BLaER1 treated with 17β-estradiol and CSF1 and Interleukin-3, amounts not matched to agents 10 nM and 100 nM (cell line): Measurements from ENCODE around the gene OR2T4.

Source experiments
- H3K27ac ChIP-seq, 11 experiments: shearing (Covaris generic); formaldehyde crosslinking; 2 replicates each; pipeline ENCODE4 v1.8.1; 2022
- H3K27me3 ChIP-seq, 11 experiments: shearing (Covaris generic); formaldehyde crosslinking; 2 replicates each; pipeline ENCODE4 v1.8.1; 2022
- H3K36me3 ChIP-seq, 11 experiments: shearing (Covaris generic); formaldehyde crosslinking; 2 replicates each; pipeline ENCODE4 v1.8.1; 2022
- H3K4me1 ChIP-seq, 10 experiments: shearing (Covaris generic); formaldehyde crosslinking; 2 replicates each; pipeline ENCODE4 v1.8.1; 2022
- H3K4me2 ChIP-seq, 11 experiments: shearing (Covaris generic); formaldehyde crosslinking; 2 replicates each; pipeline ENCODE4 v1.8.1; 2022
- H3K4me3 ChIP-seq, 10 experiments: shearing (Covaris generic); formaldehyde crosslinking; 2 replicates each; pipeline ENCODE4 v1.8.1; 2022
- H3K9ac ChIP-seq, 11 experiments: shearing (Covaris generic); formaldehyde crosslinking; 2 replicates each; pipeline ENCODE4 v1.8.1; 2022
- H3K9me3 ChIP-seq, 11 experiments: shearing (Covaris generic); formaldehyde crosslinking; replicated peaks in 1 of 11; 2 replicates each; pipeline ENCODE4 v1.8.1; 2022
- H4K20me1 ChIP-seq, 11 experiments: shearing (Covaris generic); formaldehyde crosslinking; 2 replicates each; pipeline ENCODE4 v1.8.1; 2022
- Cebpa-rat ChIP-seq, 11 experiments: shearing (Covaris generic); IDR thresholded peaks; 2 replicates each; pipeline ENCODE4 v1.8.1; 2022

OR2T4 gene

GRCh38 chr1:248375446-248375845 lies 14.0 kb downstream of the OR2T4 start, which contains the start of gene OR2T6:
TSS of gene OR2T6 (plus strand) at chr1:248375746. CDS start at chr1:248387609, 11,863 bp downstream.
- no peaks in the 10 kb centered on the region for H4K20me1 ChIP-seq
- TF ChIP-seq Cebpa-rat (IDR thresholded peaks at IDR 0.05): no peak
- no peaks in the 10 kb centered on the region for H3K9me3 ChIP-seq
- peak within 1 kb of the TSS in 6 of 11 experiments; percentile 6 to 44 (median 31); a peak in 8 of 22 replicates for H3K27ac ChIP-seq
- H3K4me3 ChIP-seq: no peak within 1 kb of the TSS
- peak within 1 kb of the TSS in 4 of 11 experiments; percentile 30 to 60 (median 46); a peak in 7 of 22 replicates for H3K4me2 ChIP-seq
- H3K36me3 ChIP-seq: no peaks in the 10 kb centered on the region
- peaks cover 5 to 23% (median 17%) of the 10 kb centered on the region in 10 experiments; a peak in 15 of 20 replicates for H3K4me1 ChIP-seq
- no peaks in the 10 kb centered on the region for H3K27me3 ChIP-seq
- no peak within 1 kb of the TSS for H3K9ac ChIP-seq

GRCh38 chr1:248376916-248377315 lies 15.5 kb downstream of the OR2T4 start:
- Histone ChIP-seq H3K9ac (no peak overlapping the region), H4K20me1 (no peaks in the 10 kb centered on the region), H3K9me3 (no peaks in the 10 kb centered on the region), H3K4me1 (peaks cover 5 to 23% (median 17%) of the 10 kb centered on the region in 10 experiments; a peak in 15 of 20 replicates), H3K36me3 (no peaks in the 10 kb centered on the region), H3K4me3 (no peak overlapping the region), H3K27me3 (no peaks in the 10 kb centered on the region), H3K27ac (peak overlapping the region in 7 of 11 experiments; percentile 17 to 44 (median 34); a peak in 10 of 22 replicates), H3K4me2 (peak overlapping the region in 10 of 11 experiments; percentile 4 to 60 (median 44); a peak in 18 of 22 replicates)
- TF ChIP-seq Cebpa-rat (IDR thresholded peaks at IDR 0.05): no peak

- H3K9ac ChIP-seq: no peak overlapping the region
- TF ChIP-seq Cebpa-rat (IDR thresholded peaks at IDR 0.05): no peak
- H3K4me3 ChIP-seq: no peak overlapping the region
- no peak overlapping the region for H3K27ac ChIP-seq
- H3K4me1 ChIP-seq: peaks cover 0 to 13% (median 10%) of the 10 kb centered on the region in 10 experiments; a peak in 14 of 20 replicates
- H3K27me3 ChIP-seq: no peaks in the 10 kb centered on the region
- no peaks in the 10 kb centered on the region for H4K20me1 ChIP-seq
- H3K9me3 ChIP-seq: no peaks in the 10 kb centered on the region
- no peaks in the 10 kb centered on the region for H3K36me3 ChIP-seq
- no peak overlapping the region for H3K4me2 ChIP-seq
Observed at GRCh38 chr1:248380854-248381253, 19.4 kb downstream of the OR2T4 start.

- peaks cover 0 to 8% (median 0%) of the 10 kb centered on the region in 11 experiments; a peak in 3 of 22 replicates for H3K9me3 ChIP-seq
- H3K27ac ChIP-seq: peak overlapping the region in 8 of 11 experiments; percentile 39 to 71 (median 64); a peak in 16 of 22 replicates
- peak overlapping the region in 2 of 11 experiments; percentile 4 to 50; a peak in 2 of 22 replicates for H3K9ac ChIP-seq
- H3K4me3 ChIP-seq: no peak overlapping the region
- H3K36me3 ChIP-seq: no peaks in the 10 kb centered on the region
- no peaks in the 10 kb centered on the region for H3K27me3 ChIP-seq
- peak in 1 of 11 experiments; percentile 23; a peak in 1 of 22 replicates for TF ChIP-seq Cebpa-rat (IDR thresholded peaks at IDR 0.05)
- H3K4me1 ChIP-seq: peaks cover 0 to 15% (median 5%) of the 10 kb centered on the region in 10 experiments; a peak in 9 of 20 replicates
- no peaks in the 10 kb centered on the region for H4K20me1 ChIP-seq
- H3K4me2 ChIP-seq: peak overlapping the region in 5 of 11 experiments; percentile 4 to 57 (median 46); a peak in 8 of 22 replicates
Observed at GRCh38 chr1:248388426-248388825, 27.0 kb downstream of the OR2T4 start.

GRCh38 chr1:248393050-248393449 lies 31.6 kb downstream of the OR2T4 start:
- no peaks in the 10 kb centered on the region for H3K36me3 ChIP-seq
- no peak overlapping the region for H3K4me2 ChIP-seq
- no peaks in the 10 kb centered on the region for H4K20me1 ChIP-seq
- H3K4me1 ChIP-seq: peaks cover 0 to 12% (median 3%) of the 10 kb centered on the region in 10 experiments; a peak in 9 of 20 replicates
- no peak overlapping the region for H3K4me3 ChIP-seq
- no peak for TF ChIP-seq Cebpa-rat (IDR thresholded peaks at IDR 0.05)
- H3K9ac ChIP-seq: no peak overlapping the region
- H3K9me3 ChIP-seq: peaks cover 0 to 5% (median 0%) of the 10 kb centered on the region in 11 experiments; a peak in 2 of 22 replicates
- H3K27ac ChIP-seq: no peak overlapping the region
- no peaks in the 10 kb centered on the region for H3K27me3 ChIP-seq

- Histone ChIP-seq H3K27ac (no peak within 1 kb of the TSS), H3K4me2 (no peak within 1 kb of the TSS), H3K4me1 (no peaks in the 10 kb centered on the region), H3K27me3 (no peaks in the 10 kb centered on the region), H3K9ac (no peak within 1 kb of the TSS), H3K36me3 (no peaks in the 10 kb centered on the region), H3K4me3 (no peak within 1 kb of the TSS), H3K9me3 (peaks cover 0 to 8% (median 5%) of the 10 kb centered on the region in 11 experiments; a peak in 14 of 22 replicates), H4K20me1 (no peaks in the 10 kb centered on the region)
- no peak for TF ChIP-seq Cebpa-rat (IDR thresholded peaks at IDR 0.05)
Observed at GRCh38 chr1:248402748-248403147, 41.3 kb downstream of the OR2T4 start, which contains the start of gene OR2T1. TSS of gene OR2T1 (plus strand) at chr1:248403048. CDS start at chr1:248406148, 3,100 bp downstream.

- no peaks in the 10 kb centered on the region for H3K4me1 ChIP-seq
- TF ChIP-seq Cebpa-rat (IDR thresholded peaks at IDR 0.05): no peak
- no peaks in the 10 kb centered on the region for H3K36me3 ChIP-seq
- peaks cover 0 to 14% (median 9%) of the 10 kb centered on the region in 11 experiments; a peak in 16 of 22 replicates for H3K9me3 ChIP-seq
- H4K20me1 ChIP-seq: no peaks in the 10 kb centered on the region
- no peak overlapping the region for H3K9ac ChIP-seq
- H3K27ac ChIP-seq: no peak overlapping the region
- no peaks in the 10 kb centered on the region for H3K27me3 ChIP-seq
- no peak overlapping the region for H3K4me3 ChIP-seq
- H3K4me2 ChIP-seq: no peak overlapping the region
Observed at GRCh38 chr1:248404024-248404423, 42.6 kb downstream of the OR2T4 start.

- no peak overlapping the region for H3K4me3 ChIP-seq
- H3K27ac ChIP-seq: no peak overlapping the region
- no peak overlapping the region for H3K4me2 ChIP-seq
- H4K20me1 ChIP-seq: no peaks in the 10 kb centered on the region
- peaks cover 13 to 34% (median 27%) of the 10 kb centered on the region in 11 experiments; a peak in 20 of 22 replicates for H3K9me3 ChIP-seq
- no peak overlapping the region for H3K9ac ChIP-seq
- no peaks in the 10 kb centered on the region for H3K27me3 ChIP-seq
- TF ChIP-seq Cebpa-rat (IDR thresholded peaks at IDR 0.05): no peak
- H3K36me3 ChIP-seq: no peaks in the 10 kb centered on the region
- no peaks in the 10 kb centered on the region for H3K4me1 ChIP-seq
Observed at GRCh38 chr1:248406721-248407692, 45.5 kb downstream of the OR2T4 start.
